HG02973 (cell line): ENCODE results near the gene RAI1.
"Not testable (repeated sequence)": the region's sequence is repeated elsewhere in the genome, so short reads cannot be mapped to it uniquely, and the experiment has no call there.

Source experiments
- ATAC-seq: cut with Tn5 transposase; IDR thresholded peaks from one replicate; pipeline ENCODE4 v1.9.1; 2021; ENCODE audit warnings: moderate library complexity; ENCODE audit not compliant: unreplicated experiment

Gene RAI1

GRCh38 chr17:17664064-17664452 is 17.2 kb upstream of the RAI1 start:
- ATAC-seq: no peak

GRCh38 chr17:17665255-17665654 is 16.0 kb upstream of the RAI1 start:
- no peak for ATAC-seq

GRCh38 chr17:17666111-17666714 is 15.0 kb upstream of the RAI1 start:
- no peak for ATAC-seq

GRCh38 chr17:17667231-17667630 is 14.0 kb upstream of the RAI1 start:
- no peak for ATAC-seq

GRCh38 chr17:17667947-17668346 is 13.3 kb upstream of the RAI1 start:
- no peak for ATAC-seq

GRCh38 chr17:17668358-17668757 is 12.9 kb upstream of the RAI1 start:
- ATAC-seq: no peak

GRCh38 chr17:17668775-17669579 is 12.3 kb upstream of the RAI1 start:
- ATAC-seq: no peak

GRCh38 chr17:17669580-17670235 is 11.6 kb upstream of the RAI1 start:
- ATAC-seq: no peak

- no peak for ATAC-seq
These were observed 10.5 kb upstream of the RAI1 start for GRCh38 chr17:17670701-17671305.

GRCh38 chr17:17671369-17672129 is 9.7 kb upstream of the RAI1 start:
- no peak for ATAC-seq

- no peak for ATAC-seq
These were observed 8.5 kb upstream of the RAI1 start for GRCh38 chr17:17672453-17673368.

GRCh38 chr17:17675416-17675815 is 5.8 kb upstream of the RAI1 start:
- no peak for ATAC-seq

GRCh38 chr17:17675925-17676534 is 5.2 kb upstream of the RAI1 start:
- no peak for ATAC-seq

GRCh38 chr17:17676752-17677151 is 4.5 kb upstream of the RAI1 start:
- no peak for ATAC-seq

GRCh38 chr17:17677299-17678040 is 3.8 kb upstream of the RAI1 start:
- no peak for ATAC-seq

- ATAC-seq: not testable (repeated sequence)
These were observed 3.1 kb upstream of the RAI1 start for GRCh38 chr17:17678063-17678699.

GRCh38 chr17:17679243-17679642 is 2.0 kb upstream of the RAI1 start:
- ATAC-seq: no peak

GRCh38 chr17:17679748-17680147 is 1.5 kb upstream of the RAI1 start:
- no peak for ATAC-seq
